Stimulated activated CD4-positive, alpha-beta T cell treated with anti-CD3 and anti-CD28 coated beads, Interleukin-12 subunit alpha, Interleukin-12 subunit beta, amount 100 ng/mL, for 4 hours (primary cell): ENCODE data around the gene KATNB1.
"Not testable (repeated sequence)": the region's sequence is repeated elsewhere in the genome, so short reads cannot be mapped to it uniquely, and the experiment has no call there.

Experiments
- DNase-seq: peaks from one replicate; pipeline ENCODE4 v3.0.0-alpha.2; 2020

The KATNB1 gene

GRCh38 chr16:57703416-57704010, 32.1 kb upstream of the KATNB1 start:
- DNase-seq, result no peak

GRCh38 chr16:57704011-57704904, 31.3 kb upstream of the KATNB1 start:
- DNase-seq, result no peak

DNA sequence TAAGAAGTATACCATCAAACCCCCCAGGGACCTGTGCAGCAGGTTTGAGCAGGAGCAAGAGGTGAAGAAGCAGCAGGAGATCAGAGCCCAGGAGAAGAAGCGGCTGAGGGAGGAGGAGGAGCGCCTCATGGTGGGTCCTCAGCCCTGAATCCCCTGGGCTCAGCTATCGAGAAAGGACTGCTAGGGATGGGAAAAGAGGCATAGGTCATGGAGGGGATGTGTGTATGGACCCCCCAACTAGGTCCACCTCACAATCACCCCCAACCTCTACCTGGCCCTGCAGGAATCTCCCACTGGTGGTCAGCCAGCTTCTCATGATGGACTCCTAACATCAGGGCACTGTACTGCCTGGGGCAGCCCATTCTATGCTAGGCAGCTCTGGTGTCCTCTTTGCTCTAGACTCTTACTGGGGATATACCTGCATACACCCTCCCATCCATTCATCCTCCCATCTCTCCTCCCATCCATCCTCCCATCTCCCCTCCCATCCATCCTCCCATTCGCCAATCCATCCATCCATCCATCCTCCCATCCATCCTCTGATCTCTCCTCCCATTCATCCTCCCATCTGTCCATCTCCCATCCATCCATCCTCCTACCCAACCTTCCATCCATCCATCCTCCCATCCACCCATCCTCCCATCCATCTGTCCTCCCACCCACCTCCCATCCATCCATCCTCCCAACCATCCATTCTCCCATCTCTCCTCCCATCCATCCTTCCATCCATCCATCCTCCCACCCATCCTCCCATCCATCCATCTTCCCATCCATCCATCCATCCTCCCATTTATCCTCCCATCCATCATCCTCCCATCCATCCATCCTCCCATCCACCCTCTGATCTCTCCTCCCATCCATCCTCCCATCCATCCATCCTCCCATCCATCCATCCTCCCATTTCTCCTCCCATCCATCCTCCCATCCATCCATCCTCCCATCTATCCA, 30.4 kb upstream of the KATNB1 start:
- no peak for DNase-seq

GRCh38 chr16:57706717-57707116, 28.9 kb upstream of the KATNB1 start:
- DNase-seq, result no peak

DNA sequence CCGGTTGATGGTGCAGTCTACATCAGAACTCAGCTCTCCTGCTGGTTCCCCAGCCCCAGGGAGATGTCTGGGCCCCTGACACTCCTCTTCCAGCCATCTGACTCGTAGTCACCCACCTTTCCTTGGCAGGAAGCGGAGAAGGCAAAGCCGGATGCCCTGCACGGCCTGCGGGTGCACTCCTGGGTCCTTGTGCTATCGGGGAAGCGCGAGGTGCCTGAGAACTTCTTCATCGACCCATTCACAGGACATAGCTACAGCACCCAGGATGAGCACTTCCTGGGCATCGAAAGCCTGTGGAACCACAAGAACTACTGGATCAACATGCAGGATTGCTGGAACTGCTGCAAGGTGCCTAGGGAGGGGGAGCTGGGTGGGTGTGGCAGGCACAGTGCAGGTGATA, 28.2 kb upstream of the KATNB1 start:
- DNase-seq, result no peak

GRCh38 chr16:57708168-57708567, 27.4 kb upstream of the KATNB1 start:
- no peak for DNase-seq

DNA sequence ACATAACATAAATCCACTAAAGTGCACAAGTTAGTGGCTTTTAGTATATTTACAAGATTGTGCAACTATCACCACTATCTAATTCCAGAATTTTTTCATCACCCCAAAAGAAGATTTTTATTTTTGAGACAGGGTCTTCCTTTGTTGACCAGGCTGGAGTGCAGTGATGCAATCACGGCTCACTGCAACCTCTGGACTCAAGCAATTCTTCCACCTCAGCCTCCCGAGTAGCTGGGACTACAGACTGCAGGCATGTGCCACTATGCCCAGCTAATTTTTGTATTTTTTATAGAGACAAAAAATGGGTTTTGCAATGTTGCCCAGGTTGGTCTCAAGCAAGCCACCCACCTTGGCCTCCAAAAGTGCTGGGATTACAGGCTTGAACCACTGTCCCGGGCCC, 25.9 kb upstream of the KATNB1 start:
- no peak for DNase-seq

DNA sequence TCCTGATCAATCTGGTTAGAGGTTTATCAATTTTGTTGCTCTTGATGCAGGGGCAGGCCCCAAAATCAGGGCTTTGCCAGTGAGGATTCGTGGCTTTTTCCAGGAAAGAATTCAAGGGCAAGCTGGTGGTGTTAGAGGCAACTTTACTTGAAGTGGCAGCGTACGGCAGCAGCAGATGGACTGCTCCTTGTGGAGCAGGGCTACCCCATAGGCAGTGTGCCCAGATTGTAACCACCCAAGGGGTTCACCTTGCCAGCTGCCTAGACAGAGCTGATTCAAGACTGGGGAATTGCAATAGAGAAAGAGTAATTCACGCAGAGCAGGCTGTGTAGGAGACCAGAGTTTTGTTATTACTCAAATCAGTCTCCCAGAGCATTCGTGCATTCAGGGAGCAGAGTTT, 24.2 kb upstream of the KATNB1 start:
- no peak for DNase-seq

DNA sequence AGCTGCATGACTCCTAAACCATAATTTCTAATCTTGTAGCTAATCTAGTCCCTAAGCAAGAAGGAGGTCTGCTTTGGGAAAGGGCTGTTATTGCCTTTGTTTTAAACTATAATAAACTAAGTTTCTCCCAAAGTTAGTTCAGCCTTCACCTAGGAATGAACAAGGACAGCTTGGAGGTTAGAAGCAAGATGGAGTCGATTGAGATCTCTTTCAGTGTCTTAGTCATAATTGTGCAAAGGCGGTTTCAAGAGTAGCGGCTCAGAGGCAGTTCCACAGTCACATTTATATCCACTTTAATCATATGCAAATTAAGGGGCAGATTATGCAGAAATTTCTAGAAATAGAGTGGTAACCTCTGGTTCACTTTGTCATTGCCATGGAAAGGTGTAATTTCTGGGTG, 23.6 kb upstream of the KATNB1 start:
- no peak for DNase-seq

GRCh38 chr16:57712569-57712968, 23.0 kb upstream of the KATNB1 start:
- DNase-seq, result not testable (repeated sequence)

DNA sequence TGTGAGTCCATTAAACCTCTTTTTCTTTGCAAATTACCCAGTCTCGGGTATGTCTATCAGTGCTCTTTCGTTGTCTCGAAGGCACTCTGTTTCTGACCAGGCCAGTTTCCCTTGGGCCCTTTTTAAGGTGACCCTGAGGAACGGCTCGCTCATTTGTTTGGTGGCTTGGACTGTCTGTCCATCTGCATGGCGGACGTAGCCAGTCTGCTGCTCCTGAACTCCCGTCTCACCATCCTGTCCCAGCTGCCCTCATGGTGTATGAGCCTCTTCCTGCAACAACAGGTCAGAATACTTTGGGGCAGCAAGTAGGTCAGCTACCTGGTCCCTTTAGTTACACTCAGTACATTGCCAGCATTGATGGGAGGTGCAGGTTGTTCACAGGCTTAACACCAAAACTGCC, 22.0 kb upstream of the KATNB1 start:
- no peak for DNase-seq

DNA sequence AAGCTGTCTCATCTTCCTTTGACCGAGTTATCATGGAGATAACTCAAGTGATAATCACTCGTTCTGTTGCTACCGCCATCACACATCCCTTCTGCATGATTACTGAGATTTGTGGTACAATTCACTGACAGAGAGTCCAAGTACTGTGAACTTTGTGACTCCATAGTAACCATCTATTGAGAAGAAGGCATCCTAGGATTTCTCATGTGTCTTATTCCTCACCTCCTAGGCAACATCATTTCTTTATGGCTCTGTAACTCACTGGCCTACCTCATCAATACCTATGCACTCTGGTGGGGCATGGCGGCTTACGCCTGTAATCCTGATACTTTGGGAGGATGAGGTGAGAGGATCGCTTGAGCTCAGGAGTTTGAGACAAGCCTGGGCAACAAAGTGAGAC, 21.5 kb upstream of the KATNB1 start:
- no peak for DNase-seq

- DNase-seq, result peak; percentile 30
Observed at GRCh38 chr16:57720142-57720575, 15.4 kb upstream of the KATNB1 start.

DNA sequence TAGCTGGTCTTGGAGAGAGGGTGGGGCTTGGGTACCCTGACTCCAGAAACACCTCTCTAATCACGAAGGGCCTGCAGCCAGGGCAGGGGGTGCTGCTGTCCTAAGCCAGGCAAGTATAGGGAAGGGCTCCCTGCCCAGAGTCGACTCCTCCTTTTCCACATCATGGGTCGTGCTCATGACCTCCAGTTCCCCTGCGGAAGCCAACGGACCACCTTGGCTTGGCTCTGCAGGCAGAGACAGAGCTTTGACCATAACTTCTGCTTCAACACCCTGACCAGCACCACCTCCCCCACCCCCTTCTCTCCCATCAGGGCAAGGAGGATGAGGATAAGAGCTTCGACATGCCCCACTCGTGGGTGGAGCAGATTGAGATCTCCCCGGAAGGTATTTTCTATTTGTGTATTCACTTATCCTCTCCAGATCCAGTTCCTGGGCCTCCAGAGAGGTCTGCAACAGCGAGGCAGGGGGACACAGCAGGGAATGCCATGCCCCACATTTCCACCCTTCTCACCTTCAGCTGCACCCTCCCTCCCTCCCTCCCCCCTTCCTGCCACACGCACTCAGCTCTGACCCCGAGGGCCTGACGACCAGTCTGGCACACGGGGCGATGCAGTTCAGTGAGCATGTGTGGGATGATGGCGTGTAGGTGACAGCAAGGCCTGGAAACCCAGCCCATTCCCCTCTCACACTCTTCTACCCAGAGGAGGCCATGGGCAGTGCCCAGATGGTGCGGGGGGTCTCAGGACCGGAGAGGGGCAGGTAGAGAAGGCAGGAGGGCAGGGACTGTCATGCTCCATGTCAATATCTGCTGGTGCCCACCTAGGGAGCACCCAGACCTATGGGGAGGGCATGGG, 14.0 kb upstream of the KATNB1 start:
- no peak for DNase-seq

GRCh38 chr16:57722210-57722499, 13.4 kb upstream of the KATNB1 start:
- no peak for DNase-seq

GRCh38 chr16:57722651-57723050, 12.9 kb upstream of the KATNB1 start:
- no peak for DNase-seq

DNA sequence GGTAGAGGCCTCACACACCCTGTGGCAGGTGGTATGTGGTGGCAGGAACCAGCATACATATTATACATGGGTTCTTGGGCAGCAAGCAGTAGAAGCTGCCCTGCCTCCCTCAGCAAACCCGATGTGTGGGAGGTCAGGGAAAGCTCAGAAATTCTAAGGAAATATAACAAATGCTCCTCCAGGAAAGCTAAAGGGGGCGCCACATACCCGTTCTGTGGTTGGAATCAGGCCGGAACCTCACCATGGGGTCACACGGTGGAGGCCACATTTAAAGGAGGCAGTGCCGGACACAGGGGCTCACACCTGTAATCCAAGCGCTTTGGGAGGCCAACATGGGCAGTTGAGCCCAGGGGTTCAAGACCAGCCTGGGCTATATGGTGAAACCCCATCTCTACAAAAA, 12.4 kb upstream of the KATNB1 start:
- no peak for DNase-seq

DNA sequence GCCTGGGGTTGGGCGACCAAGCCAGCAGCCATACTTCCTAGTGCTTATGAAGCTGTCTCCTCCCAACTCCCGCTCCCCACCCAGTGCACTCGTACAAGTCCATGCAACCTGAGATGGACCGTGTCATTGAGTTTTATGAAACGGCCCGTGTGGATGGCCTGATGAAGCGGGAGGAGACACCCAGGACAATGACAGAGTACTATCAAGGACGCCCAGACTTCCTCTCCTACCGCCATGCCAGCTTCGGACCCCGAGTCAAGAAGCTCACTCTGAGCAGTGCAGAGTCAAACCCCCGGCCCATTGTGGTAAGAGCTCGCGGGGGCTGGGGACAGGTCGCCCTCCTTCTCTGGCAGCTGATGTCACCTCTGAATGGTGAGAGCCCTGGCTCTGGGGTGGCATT, 11.0 kb upstream of the KATNB1 start:
- DNase-seq, result no peak

DNA sequence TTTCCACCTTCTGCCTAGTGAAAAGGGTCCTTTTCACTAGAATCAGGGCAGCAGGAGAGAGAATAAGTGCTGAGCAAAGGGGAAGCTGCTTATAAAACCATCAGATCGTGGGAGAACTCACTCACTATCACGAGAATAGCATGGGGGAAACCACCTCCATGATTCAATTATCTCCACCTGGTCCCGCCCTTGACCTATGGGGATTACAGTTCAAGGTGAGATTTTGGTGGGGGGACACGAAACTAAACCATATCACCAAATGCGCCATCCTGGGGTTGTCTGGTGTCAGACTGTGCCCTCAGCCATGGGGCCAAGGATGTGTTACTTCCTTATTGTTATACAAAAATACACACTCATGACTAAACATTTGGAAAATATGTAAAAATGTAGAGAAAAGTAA, 10.4 kb upstream of the KATNB1 start:
- no peak for DNase-seq

DNA sequence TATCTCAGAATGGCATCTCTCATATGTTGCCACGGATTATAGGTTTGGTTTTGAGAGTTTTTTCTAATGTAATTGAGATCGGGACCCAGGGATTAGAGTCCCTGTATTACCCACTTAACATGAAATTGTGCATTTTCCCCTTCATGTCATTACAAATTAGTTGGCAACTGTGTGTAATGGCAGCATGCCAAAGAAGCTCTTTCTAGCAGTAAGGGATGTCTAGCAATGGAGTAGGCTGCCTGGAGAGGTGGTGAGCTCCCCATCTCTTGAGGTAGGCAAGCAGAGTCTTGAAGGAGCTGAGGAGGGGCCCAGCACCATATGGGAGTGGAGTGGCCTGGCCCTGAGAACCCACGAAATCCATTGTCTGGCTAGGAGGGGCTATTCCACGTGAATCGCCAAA, 10.0 kb upstream of the KATNB1 start:
- DNase-seq, result no peak

DNA sequence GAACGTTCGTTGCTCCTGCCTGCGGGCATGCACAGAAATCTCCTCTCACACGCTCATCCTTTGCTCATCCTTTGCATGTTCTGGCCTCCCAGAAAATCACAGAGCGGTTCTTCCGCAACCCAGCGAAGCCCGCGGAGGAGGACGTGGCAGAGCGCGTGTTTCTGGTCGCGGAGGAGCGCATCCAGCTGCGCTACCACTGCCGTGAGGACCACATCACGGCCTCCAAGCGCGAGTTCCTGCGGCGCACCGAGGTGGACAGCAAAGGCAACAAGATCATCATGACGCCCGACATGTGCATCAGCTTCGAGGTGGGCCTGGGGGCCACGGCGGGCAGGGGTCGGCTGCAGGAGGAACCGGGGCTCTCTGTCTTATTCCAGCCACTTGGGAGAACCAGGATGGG, 9.6 kb upstream of the KATNB1 start:
- DNase-seq, result no peak

- no peak for DNase-seq
Observed at GRCh38 chr16:57726433-57726947, 9.1 kb upstream of the KATNB1 start.
